Measurements from ENCODE around the gene R3HCC1L. TPM values are rescaled to one million over a fixed set of nuclear protein-coding genes. Genes with fewer than 3 reads are reported as not detected.

The R3HCC1L gene
- polyA plus RNA-seq, 1 donor from 2014 or later = 12.8 TPM

- no peak overlapping the region for H3K27ac ChIP-seq (ENCODE audit: low read length)
- no peaks in the 10 kb centered on the region for H3K9me2 ChIP-seq (ENCODE audit: insufficient read depth, low read length)
- no peak overlapping the region for H2AFZ ChIP-seq (ENCODE audit: low read depth, low read length)
- no peaks in the 10 kb centered on the region for H4K20me1 ChIP-seq (ENCODE audit: insufficient read depth)
- no peaks in the 10 kb centered on the region for H3F3A ChIP-seq (ENCODE audit: insufficient read depth, low read length, poor library complexity, severe bottlenecking)
- H3K4me2 ChIP-seq (ENCODE audit: low read length) = no peak overlapping the region
- no peaks in the 10 kb centered on the region for H3K79me2 ChIP-seq (replicated peaks; ENCODE audit: insufficient read depth, low read length)
- H3K4me3 ChIP-seq (ENCODE audit: low read length) = no peak overlapping the region
- no peaks in the 10 kb centered on the region for H3K9me3 ChIP-seq (ENCODE audit: low read length)
- no peaks in the 10 kb centered on the region for H3K27me3 ChIP-seq (ENCODE audit: insufficient read depth, low read depth, low read length)
- TF ChIP-seq REST (IDR thresholded peaks at IDR 0.05; ENCODE audit: borderline replicate concordance) = no peak
- no peak for TF ChIP-seq EP300 (conservative IDR thresholded peaks at IDR 0.05; ENCODE audit: poor library complexity, severe bottlenecking)
- TF ChIP-seq CTCF (IDR thresholded peaks at IDR 0.05; ENCODE audit: poor library complexity, severe bottlenecking) = no peak
- TF ChIP-seq POLR2AphosphoS5 (IDR thresholded peaks at IDR 0.05) = no peak
- no peak for TF ChIP-seq SMC3 (conservative IDR thresholded peaks at IDR 0.05; ENCODE audit: poor library complexity)
- TF ChIP-seq MXI1 (conservative IDR thresholded peaks at IDR 0.05; ENCODE audit: poor library complexity, severe bottlenecking) = no peak
- no peak for TF ChIP-seq RAD21 (conservative IDR thresholded peaks at IDR 0.05)
- TF ChIP-seq EZH2 (IDR thresholded peaks at IDR 0.05; ENCODE audit: borderline replicate concordance, insufficient read depth, low read length, poor library complexity, severe bottlenecking) = no peak
- no peak for TF ChIP-seq TAF1 (IDR thresholded peaks at IDR 0.05; ENCODE audit: low read depth)
- H3K36me3 ChIP-seq (ENCODE audit: insufficient read depth, low read length) = no peaks in the 10 kb centered on the region
- no peak overlapping the region for H3K9ac ChIP-seq (ENCODE audit: low read length)
Observed at GRCh38 chr10:98272245-98272644, 137.8 kb downstream of the R3HCC1L start.

GRCh38 chr10:98272656-98273055 lies 138.2 kb downstream of the R3HCC1L start:
- Histone ChIP-seq H3F3A (ENCODE audit: insufficient read depth, low read length, poor library complexity, severe bottlenecking) (no peaks in the 10 kb centered on the region), H4K20me1 (ENCODE audit: insufficient read depth) (no peaks in the 10 kb centered on the region), H3K27ac (ENCODE audit: low read length) (no peak overlapping the region), H3K79me2 (replicated peaks; ENCODE audit: insufficient read depth, low read length) (no peaks in the 10 kb centered on the region), H3K9me3 (ENCODE audit: low read length) (no peaks in the 10 kb centered on the region), H2AFZ (ENCODE audit: low read depth, low read length) (no peak overlapping the region), H3K9ac (ENCODE audit: low read length) (no peak overlapping the region), H3K9me2 (ENCODE audit: insufficient read depth, low read length) (no peaks in the 10 kb centered on the region), H3K36me3 (ENCODE audit: insufficient read depth, low read length) (no peaks in the 10 kb centered on the region), H3K27me3 (ENCODE audit: insufficient read depth, low read depth, low read length) (no peaks in the 10 kb centered on the region), H3K4me2 (ENCODE audit: low read length) (no peak overlapping the region), H3K4me3 (ENCODE audit: low read length) (no peak overlapping the region)
- TF ChIP-seq EZH2 (IDR thresholded peaks at IDR 0.05; ENCODE audit: borderline replicate concordance, insufficient read depth, low read length, poor library complexity, severe bottlenecking) (no peak), RAD21 (conservative IDR thresholded peaks at IDR 0.05) (no peak), CTCF (IDR thresholded peaks at IDR 0.05; ENCODE audit: poor library complexity, severe bottlenecking) (no peak), MXI1 (conservative IDR thresholded peaks at IDR 0.05; ENCODE audit: poor library complexity, severe bottlenecking) (no peak), REST (IDR thresholded peaks at IDR 0.05; ENCODE audit: borderline replicate concordance) (no peak), TAF1 (IDR thresholded peaks at IDR 0.05; ENCODE audit: low read depth) (no peak), POLR2AphosphoS5 (IDR thresholded peaks at IDR 0.05) (no peak), SMC3 (conservative IDR thresholded peaks at IDR 0.05; ENCODE audit: poor library complexity) (no peak), EP300 (conservative IDR thresholded peaks at IDR 0.05; ENCODE audit: poor library complexity, severe bottlenecking) (no peak)

Data from neural cell (in vitro differentiated cells).